Measurements from ENCODE around the gene BCL11B. TPM values are rescaled to one million over a fixed set of nuclear protein-coding genes. Genes with fewer than 3 reads are reported as not detected.

Gene BCL11B
- total RNA-seq, 1 donor from 2014 or later = 1.3 TPM

DNA sequence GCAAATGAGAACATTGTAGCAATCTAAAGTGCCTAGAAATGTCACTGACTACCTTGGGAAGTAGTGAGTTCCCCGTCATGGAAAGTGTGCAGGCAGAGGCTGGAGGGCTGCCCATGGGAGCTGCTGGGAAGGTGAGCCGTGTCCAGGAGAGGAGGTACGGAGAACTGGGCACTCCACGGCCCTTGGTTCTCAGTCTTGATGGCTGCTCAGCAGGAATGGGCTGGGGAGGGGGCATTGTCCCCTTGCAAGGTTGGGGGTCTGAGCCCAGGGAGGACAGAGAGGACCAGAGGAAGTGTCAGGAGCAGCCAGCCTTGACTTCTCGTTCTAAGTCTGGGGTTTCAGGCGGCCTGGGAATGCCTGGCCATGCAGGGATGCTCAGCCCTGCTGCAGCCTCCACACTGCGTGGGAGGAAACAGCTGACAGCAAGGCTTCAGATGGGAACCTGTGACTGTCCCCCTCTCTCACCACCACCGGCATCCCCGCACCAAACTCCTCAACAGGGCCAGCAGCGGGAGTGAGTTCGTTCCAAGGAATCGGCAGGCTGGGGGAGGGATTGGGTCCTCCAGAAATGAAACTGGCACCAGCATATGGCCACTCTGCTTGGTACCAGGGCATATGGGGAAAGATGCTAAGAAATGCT lies 140.2 kb downstream of the BCL11B start:
- no peak overlapping the region for H3K4me3 ChIP-seq
- TF ChIP-seq EZH2phosphoT487 (IDR thresholded peaks at IDR 0.05) (no peak), EZH2 (IDR thresholded peaks at IDR 0.05) (no peak)
- no peak overlapping the region for H3K9ac ChIP-seq
- no peak overlapping the region for H2AFZ ChIP-seq (replicated peaks)
- no peaks in the 10 kb centered on the region for H3K36me3 Mint-ChIP-seq
- peaks cover 3% of the 10 kb centered on the region for H3K4me1 ChIP-seq
- no peaks in the 10 kb centered on the region for H3K79me2 ChIP-seq (ENCODE audit: low read depth)
- H3K27me3 Mint-ChIP-seq (ENCODE audit: insufficient read depth, low read depth) = peaks cover 20% of the 10 kb centered on the region
- H3K27me3 ChIP-seq = no peaks in the 10 kb centered on the region
- H3K27ac ChIP-seq = no peak overlapping the region
- DNase-seq (ENCODE audit: low spot score) = no peak
- H3K36me3 ChIP-seq = no peaks in the 10 kb centered on the region
- no peak overlapping the region for H3K4me3 Mint-ChIP-seq
- H3K9me3 ChIP-seq (ENCODE audit: low read depth) = no peaks in the 10 kb centered on the region
- H4K20me1 ChIP-seq (ENCODE audit: low read depth) = no peaks in the 10 kb centered on the region
- H3K27ac Mint-ChIP-seq = no peak overlapping the region
- peaks cover 38% of the 10 kb centered on the region for H3K4me1 Mint-ChIP-seq
- H3F3A ChIP-seq (ENCODE audit: low read depth) = no peaks in the 10 kb centered on the region
- H3K4me2 ChIP-seq = no peak overlapping the region
- H3K9me3 Mint-ChIP-seq = no peaks in the 10 kb centered on the region

DNA sequence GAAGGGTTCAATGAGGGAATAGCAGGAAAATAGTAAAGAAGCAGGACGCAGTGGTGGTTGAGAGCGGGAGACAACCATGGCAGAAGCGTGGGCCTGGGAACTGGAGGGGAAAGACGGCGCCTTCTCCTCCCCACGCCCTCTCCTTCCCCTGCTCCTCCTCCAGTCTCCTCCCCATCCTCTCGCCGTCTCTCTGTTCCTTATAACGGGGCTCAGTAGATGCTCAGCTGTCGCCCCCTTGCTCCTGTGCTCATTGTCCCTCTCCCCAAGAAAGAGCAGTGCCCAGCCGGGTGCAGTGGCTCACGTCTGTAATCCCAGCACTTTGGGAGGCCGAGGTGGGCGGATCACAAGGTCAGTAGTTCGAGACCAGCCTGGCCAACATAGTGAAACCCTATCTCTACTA lies 142.0 kb downstream of the BCL11B start:
- peaks cover 15% of the 10 kb centered on the region for H3K27me3 Mint-ChIP-seq (ENCODE audit: insufficient read depth, low read depth)
- H3K36me3 Mint-ChIP-seq = no peaks in the 10 kb centered on the region
- no peaks in the 10 kb centered on the region for H3K36me3 ChIP-seq
- no peak for DNase-seq (ENCODE audit: low spot score)
- H3F3A ChIP-seq (ENCODE audit: low read depth) = no peaks in the 10 kb centered on the region
- H3K27me3 ChIP-seq = no peaks in the 10 kb centered on the region
- no peak overlapping the region for H3K4me3 Mint-ChIP-seq
- H3K9me3 ChIP-seq (ENCODE audit: low read depth) = no peaks in the 10 kb centered on the region
- no peak overlapping the region for H3K27ac ChIP-seq
- no peak overlapping the region for H3K4me2 ChIP-seq
- H3K79me2 ChIP-seq (ENCODE audit: low read depth) = no peaks in the 10 kb centered on the region
- H3K4me3 ChIP-seq = no peak overlapping the region
- H3K9me3 Mint-ChIP-seq = no peaks in the 10 kb centered on the region
- H4K20me1 ChIP-seq (ENCODE audit: low read depth) = no peaks in the 10 kb centered on the region
- TF ChIP-seq EZH2phosphoT487 (IDR thresholded peaks at IDR 0.05) = no peak
- TF ChIP-seq, protein P1, sequence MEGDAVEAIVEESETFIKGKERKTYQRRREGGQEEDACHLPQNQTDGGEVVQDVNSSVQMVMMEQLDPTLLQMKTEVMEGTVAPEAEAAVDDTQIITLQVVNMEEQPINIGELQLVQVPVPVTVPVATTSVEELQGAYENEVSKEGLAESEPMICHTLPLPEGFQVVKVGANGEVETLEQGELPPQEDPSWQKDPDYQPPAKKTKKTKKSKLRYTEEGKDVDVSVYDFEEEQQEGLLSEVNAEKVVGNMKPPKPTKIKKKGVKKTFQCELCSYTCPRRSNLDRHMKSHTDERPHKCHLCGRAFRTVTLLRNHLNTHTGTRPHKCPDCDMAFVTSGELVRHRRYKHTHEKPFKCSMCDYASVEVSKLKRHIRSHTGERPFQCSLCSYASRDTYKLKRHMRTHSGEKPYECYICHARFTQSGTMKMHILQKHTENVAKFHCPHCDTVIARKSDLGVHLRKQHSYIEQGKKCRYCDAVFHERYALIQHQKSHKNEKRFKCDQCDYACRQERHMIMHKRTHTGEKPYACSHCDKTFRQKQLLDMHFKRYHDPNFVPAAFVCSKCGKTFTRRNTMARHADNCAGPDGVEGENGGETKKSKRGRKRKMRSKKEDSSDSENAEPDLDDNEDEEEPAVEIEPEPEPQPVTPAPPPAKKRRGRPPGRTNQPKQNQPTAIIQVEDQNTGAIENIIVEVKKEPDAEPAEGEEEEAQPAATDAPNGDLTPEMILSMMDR (IDR thresholded peaks at IDR 0.05) = no peak
- TF ChIP-seq EZH2 (IDR thresholded peaks at IDR 0.05) = no peak
- H3K27ac Mint-ChIP-seq = no peak overlapping the region
- peaks cover 3% of the 10 kb centered on the region for H3K4me1 ChIP-seq
- H2AFZ ChIP-seq (replicated peaks) = no peak overlapping the region
- peaks cover 30% of the 10 kb centered on the region for H3K4me1 Mint-ChIP-seq
- no peak overlapping the region for H3K9ac ChIP-seq

DNA sequence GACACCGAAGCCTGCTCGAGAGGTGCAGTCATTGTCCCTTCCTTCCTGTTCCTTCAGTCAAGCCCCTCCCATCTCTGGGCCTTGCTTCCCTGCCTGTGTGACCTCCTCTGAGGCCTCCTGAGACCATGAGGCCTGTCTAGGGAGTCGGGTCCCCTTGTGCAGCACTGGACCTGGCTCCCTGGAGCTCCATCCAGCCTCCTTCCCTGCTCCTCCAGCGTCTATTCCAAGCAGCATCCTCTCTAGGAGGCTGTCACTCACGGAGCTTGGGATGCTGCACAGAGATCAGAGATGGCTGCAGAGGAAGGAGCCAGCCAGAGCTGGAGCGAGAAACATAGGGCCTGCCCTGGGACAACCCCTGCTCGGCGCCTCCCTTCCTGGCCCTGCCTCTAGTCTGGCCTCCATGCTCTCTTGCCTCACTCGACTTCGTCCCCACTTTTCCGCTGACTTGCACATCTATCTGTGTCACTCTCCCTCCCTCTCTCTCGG lies 142.7 kb downstream of the BCL11B start:
- H3K4me1 Mint-ChIP-seq = peaks cover 27% of the 10 kb centered on the region
- peaks cover 3% of the 10 kb centered on the region for H3K4me1 ChIP-seq
- DNase-seq (ENCODE audit: low spot score) = no peak

More for the DNA sequence above, 142.7 kb downstream of the BCL11B start:
- Histone ChIP-seq H3F3A (ENCODE audit: low read depth) (no peaks in the 10 kb centered on the region), H3K36me3 (no peaks in the 10 kb centered on the region), H4K20me1 (ENCODE audit: low read depth) (no peaks in the 10 kb centered on the region), H3K9ac (no peak overlapping the region), H3K27me3 (no peaks in the 10 kb centered on the region), H3K9me3 (ENCODE audit: low read depth) (no peaks in the 10 kb centered on the region), H3K4me2 (no peak overlapping the region), H3K4me3 (no peak overlapping the region), H3K79me2 (ENCODE audit: low read depth) (no peaks in the 10 kb centered on the region), H3K27ac (no peak overlapping the region), H2AFZ (replicated peaks) (no peak overlapping the region)
- Mint-ChIP-seq H3K9me3 (no peaks in the 10 kb centered on the region), H3K27me3 (ENCODE audit: insufficient read depth, low read depth) (peaks cover 17% of the 10 kb centered on the region), H3K27ac (peak overlapping the region; percentile 21), H3K36me3 (no peaks in the 10 kb centered on the region), H3K4me3 (no peak overlapping the region)
- TF ChIP-seq EZH2 (IDR thresholded peaks at IDR 0.05) (no peak), EZH2phosphoT487 (IDR thresholded peaks at IDR 0.05) (no peak)
- TF ChIP-seq, protein P1 (IDR thresholded peaks at IDR 0.05) = no peak

Measured in neural progenitor cell (in vitro differentiated cells).